Fibroblast of the aortic adventitia (primary cell): Measurements from ENCODE around the gene ARID1B. TPM values are rescaled to one million over a fixed set of nuclear protein-coding genes. Genes with fewer than 3 reads are reported as not detected.

Source experiments
- DNase-seq: peaks from one replicate; pipeline ENCODE4 v3.0.0-alpha.2; 2010; ENCODE audit warnings: low read depth
- H3K4me3 ChIP-seq: 2 replicates; pipeline ENCODE4 v1.5.1; 2011; ENCODE audit warnings: low read depth, mild to moderate bottlenecking, control low read depth, low read length, moderate library complexity
- total RNA-seq: library from RNA; depleted of rRNA; stranded (reverse); fragments of >200 nt; gene quantifications from 2 replicates; pipeline ENCODE4 v1.2.3, GENCODE V29; 2012; ENCODE audit warnings: low replicate concordance
- TF ChIP-seq, protein P1 (sequence below): IDR thresholded peaks from 2 replicates; pipeline ENCODE4 v1.5.1; 2011; ENCODE audit warnings: mild to moderate bottlenecking, low read length, control low read depth, inconsistent platforms; ENCODE audit not compliant: insufficient read depth

ARID1B gene
- total RNA-seq, 1 donor, result 55.9 TPM

DNA sequence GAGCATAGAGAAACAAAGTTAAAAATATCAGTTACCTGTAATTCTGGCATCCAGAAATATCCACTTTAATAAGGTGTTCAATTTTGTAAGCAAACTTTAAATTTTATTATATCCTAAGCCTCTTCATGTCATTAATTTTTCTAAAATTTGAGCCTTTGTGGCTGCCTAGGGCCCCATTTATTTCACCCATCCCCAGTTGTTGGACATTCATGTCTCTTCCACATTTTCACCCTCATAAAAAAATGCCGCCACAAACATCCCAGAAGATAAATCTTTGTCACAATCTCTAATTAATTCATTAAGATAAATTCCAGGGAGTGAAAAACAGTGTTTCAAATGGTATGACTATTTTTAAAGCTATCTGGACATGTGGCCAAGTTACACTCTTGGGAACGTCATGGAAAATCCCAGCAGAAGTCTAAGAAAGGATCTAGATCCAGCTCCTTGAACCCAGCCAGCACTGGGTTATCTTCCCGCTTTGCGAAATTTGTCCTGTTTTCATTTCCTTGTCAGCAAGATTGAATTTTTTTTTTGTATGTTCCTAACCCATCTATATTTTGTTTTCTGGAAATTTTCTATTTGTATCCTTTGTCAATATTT is 448.9 kb downstream of the ARID1B start:
- H3K4me3 ChIP-seq, result no peak overlapping the region
- DNase-seq, result peak; percentile 96
- TF ChIP-seq, protein P1, sequence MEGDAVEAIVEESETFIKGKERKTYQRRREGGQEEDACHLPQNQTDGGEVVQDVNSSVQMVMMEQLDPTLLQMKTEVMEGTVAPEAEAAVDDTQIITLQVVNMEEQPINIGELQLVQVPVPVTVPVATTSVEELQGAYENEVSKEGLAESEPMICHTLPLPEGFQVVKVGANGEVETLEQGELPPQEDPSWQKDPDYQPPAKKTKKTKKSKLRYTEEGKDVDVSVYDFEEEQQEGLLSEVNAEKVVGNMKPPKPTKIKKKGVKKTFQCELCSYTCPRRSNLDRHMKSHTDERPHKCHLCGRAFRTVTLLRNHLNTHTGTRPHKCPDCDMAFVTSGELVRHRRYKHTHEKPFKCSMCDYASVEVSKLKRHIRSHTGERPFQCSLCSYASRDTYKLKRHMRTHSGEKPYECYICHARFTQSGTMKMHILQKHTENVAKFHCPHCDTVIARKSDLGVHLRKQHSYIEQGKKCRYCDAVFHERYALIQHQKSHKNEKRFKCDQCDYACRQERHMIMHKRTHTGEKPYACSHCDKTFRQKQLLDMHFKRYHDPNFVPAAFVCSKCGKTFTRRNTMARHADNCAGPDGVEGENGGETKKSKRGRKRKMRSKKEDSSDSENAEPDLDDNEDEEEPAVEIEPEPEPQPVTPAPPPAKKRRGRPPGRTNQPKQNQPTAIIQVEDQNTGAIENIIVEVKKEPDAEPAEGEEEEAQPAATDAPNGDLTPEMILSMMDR, result no peak

DNA sequence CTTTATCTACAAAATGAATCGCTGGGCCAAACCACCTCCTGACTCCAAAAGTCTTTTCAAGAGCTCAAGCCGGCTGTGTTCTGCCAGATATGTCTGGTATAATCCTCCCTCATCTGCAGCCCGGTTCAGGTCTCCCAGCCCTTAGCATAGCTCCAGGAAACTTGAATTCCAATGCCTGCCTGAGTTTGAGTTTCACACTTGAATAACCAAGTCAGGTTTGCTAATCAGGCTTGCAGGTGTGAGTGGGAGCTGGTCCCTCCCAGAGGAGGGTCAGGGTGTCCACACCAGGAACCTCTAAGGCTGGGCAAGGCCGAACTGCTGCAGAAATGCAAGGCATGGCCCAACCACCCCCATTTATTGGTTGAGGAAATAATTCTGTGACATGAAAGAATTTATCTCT is 449.6 kb downstream of the ARID1B start:
- no peak overlapping the region for H3K4me3 ChIP-seq
- TF ChIP-seq, protein P1, result no peak
- peak; percentile 62 for DNase-seq

DNA sequence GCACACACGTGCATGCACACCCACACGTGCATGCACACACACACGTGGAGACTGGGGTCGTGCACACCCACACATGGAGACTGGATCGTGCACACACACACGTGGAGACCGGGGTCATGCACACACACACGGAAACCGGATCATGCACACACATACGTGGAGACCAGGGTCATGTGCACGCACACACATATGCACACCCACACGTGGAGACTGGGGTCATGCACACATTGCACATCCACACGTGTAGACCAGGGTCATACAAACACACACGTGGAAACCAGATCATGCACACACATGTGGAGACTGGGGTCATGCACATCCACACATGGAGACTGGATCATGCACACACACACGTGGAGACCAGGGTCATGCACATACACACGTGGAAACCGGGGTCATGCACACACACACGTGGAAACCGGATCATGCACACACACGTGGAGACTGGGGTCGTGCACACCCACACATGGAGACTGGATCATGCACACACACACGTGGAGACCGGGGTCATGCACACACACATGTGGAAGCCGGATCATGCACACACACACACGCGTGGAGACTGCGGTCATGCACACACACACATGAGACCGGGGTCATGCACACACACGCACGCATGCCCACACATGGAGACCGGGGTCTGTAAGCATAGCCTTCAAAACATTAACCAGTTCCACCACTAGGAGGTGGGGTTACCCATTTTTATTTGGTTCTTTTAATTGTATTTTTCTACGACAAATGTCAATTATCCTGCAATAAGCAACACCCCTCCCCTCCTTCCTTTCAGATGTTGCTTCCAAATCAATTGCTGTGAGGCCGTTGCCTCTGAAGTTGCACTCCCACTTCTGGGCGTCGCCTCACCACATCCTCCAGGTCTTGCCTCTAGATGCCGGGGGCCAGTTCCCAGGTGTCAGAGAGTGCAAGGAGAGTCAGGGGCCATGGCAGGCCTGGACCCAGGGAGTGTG is 450.3 kb downstream of the ARID1B start:
- no peak overlapping the region for H3K4me3 ChIP-seq
- DNase-seq, result no peak
- TF ChIP-seq, protein P1, result peak; percentile 24

DNA sequence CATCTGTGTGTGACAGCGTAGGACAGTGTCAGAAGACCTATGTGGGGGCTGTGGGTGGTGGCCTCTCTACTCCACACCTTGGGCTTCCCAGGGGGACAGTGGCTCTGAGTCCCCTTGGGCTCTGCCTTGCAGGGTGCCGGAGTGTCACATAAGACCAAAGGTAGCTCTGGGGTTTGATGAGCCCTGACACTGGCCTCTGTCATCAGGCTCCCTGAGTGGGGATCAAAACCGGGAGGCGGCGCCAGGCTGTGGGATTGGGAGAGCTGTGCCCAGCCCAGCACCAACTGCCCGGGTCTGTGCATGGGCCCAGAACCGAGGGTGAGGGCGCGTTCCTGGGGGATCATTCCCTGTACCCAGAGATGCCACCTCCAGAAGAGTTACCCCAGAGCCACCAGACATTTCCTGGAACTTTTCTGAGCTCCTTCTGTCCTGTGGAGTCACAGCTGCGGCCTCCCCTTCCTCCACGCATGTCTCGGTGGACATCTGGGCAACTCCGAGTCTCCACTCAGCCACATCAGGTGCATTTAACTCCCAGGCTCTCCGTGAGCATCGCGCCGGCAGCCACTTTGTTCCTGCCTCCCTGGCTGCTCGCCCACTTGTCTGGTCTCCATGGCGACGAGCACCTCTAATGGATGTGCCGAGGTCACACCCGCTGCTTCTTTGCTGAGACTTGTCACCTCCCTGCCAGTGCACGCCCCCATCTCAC is 451.4 kb downstream of the ARID1B start:
- DNase-seq, result no peak
- TF ChIP-seq, protein P1, result no peak
- no peak overlapping the region for H3K4me3 ChIP-seq

DNA sequence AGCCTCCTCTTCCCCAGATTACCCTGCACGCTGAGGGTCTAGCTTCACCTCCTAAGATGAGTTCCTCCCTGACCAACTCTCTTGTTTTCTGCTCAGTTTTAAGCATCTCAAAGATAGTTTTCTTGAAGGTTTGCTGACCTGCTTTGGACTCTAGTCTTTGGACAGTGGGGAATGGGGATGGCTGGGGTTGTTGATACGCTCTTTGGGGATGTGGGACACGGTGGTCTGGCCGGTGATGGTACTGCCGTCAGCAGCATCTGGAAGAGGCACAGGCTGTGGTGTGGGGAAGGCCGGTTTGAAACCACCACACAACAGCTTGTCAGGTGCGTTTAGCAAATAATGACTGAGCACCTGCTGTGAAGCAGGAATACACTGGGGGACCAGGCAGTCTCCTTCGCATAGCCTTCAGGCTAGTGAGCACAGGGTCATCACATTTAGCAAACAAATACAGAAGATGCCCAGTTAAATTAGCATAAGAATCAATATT is 452.0 kb downstream of the ARID1B start:
- DNase-seq, result no peak
- TF ChIP-seq, protein P1, result no peak
- no peak overlapping the region for H3K4me3 ChIP-seq

DNA sequence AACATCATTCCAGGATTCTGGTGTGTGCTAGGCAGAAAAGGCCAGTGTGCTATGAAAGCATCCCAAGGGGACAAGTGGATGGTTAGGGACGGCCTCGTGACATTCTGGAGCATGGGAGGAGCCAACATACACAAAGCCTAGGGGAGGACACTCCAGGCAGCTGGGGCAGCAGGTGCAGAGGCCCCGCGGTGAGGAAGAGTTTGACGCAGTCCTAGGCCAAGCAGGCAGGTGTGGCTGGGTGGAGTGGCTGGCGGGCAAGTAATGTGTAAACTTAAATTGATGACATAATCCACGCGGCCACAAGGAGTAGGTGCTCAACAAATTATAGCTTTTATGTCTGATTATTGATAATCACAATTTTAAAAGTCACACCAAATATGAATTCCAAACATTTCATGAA is 452.5 kb downstream of the ARID1B start:
- no peak overlapping the region for H3K4me3 ChIP-seq
- TF ChIP-seq, protein P1, result no peak

More for the DNA sequence above, 452.5 kb downstream of the ARID1B start:
- DNase-seq, result no peak
